GM12878 (cell line): Measurements from ENCODE around the gene TSHZ2. TPM values are rescaled to one million over a fixed set of nuclear protein-coding genes. Genes with fewer than 3 reads are reported as not detected.

Experiments used
- ATAC-seq: fragments of 200-7000 bp; cut with Tn5 transposase; 3 replicates; pipeline ENCODE4 v1.9.1; 2020; ENCODE audit warnings: mild to moderate bottlenecking, moderate library complexity
- BruUV-seq: library from RNA; stranded (reverse); fragments of 400-500 nt; replicated peaks from 2 replicates; lab custom pipeline; 2021; lab: Mats Ljungman, UMichigan
- CTCF ChIA-PET: fragments of 300-600 bp; sonication (Branson Sonifier 250); formaldehyde crosslinking; extraction: SDS; loops from one replicate; lab custom pipeline; 2021; ENCODE audit warnings: inconsistent platforms; lab: Yijun Ruan, JAX
- POLR2A ChIA-PET: fragments of 350-600 bp; formaldehyde crosslinking; extraction: SDS; loops from one replicate; lab custom pipeline; 2021; ENCODE audit warnings: inconsistent platforms; lab: Charles Lee
- RAD21 ChIA-PET: fragments of 300-600 bp; sonication (Branson Sonifier 250); formaldehyde crosslinking; loops from one replicate; lab custom pipeline; 2023; ENCODE audit warnings: antibody characterized with exemption; ENCODE audit not compliant: unreplicated experiment; lab: Charles Lee
- SMC1A ChIA-PET: fragments of 300-600 bp; sonication (Branson Sonifier 250); formaldehyde crosslinking; loops from one replicate; lab custom pipeline; 2023; ENCODE audit not compliant: unreplicated experiment, uncharacterized antibody; lab: Charles Lee
- DNase-seq: peaks from one replicate; pipeline ENCODE4 v3.0.0-alpha.2; 2011; ENCODE audit warnings: low read depth, low spot score
- FAIRE-seq: peaks from 3 replicates; lab custom pipeline; 2011; peaks lifted over from hg19 to GRCh38; lab: Jason Lieb, UNC
- H2AFZ ChIP-seq: 2 replicates; pipeline ENCODE4 v1.6.0; 2011; ENCODE audit warnings: low read depth, low read length, control low read depth; ENCODE audit not compliant: control insufficient read depth
- H3K27ac ChIP-seq: 2 replicates; pipeline ENCODE4 v1.5.1; 2011; ENCODE audit warnings: control low read depth; ENCODE audit not compliant: control insufficient read depth, insufficient read depth
- H3K27me3 ChIP-seq, 2 experiments: replicated peaks in 1 of 2; 2 replicates each; pipeline versions ENCODE4 v1.6.0 to v1.6.1; 2011; ENCODE audit warnings: low read length in 1 of 2; ENCODE audit not compliant: control insufficient read depth in 2 of 2, insufficient read depth in 2 of 2
- H3K36me3 ChIP-seq, 2 experiments: 2 replicates each; pipeline ENCODE4 v1.5.1; 2011; ENCODE audit warnings: low read length in 1 of 2; ENCODE audit not compliant: control insufficient read depth in 2 of 2, insufficient read depth in 2 of 2
- H3K4me1 ChIP-seq: 2 replicates; pipeline ENCODE4 v1.6.1; 2011; ENCODE audit warnings: mild to moderate bottlenecking, low read length, moderate library complexity, mixed read lengths; ENCODE audit not compliant: control insufficient read depth, insufficient read depth
- H3K4me2 ChIP-seq: 2 replicates; pipeline ENCODE4 v1.6.0; 2011; ENCODE audit warnings: control low read depth; ENCODE audit not compliant: control insufficient read depth, insufficient read depth
- H3K4me3 ChIP-seq: fragments of 200-600 bp; sonication (generic); 2 replicates; pipeline ENCODE4 v1.5.1; 2016
- H3K79me2 ChIP-seq: 2 replicates; pipeline ENCODE4 v1.6.0; 2011; ENCODE audit warnings: low read length; ENCODE audit not compliant: control insufficient read depth, insufficient read depth
- H3K9ac ChIP-seq: 2 replicates; pipeline ENCODE4 v1.8.0; 2011; ENCODE audit warnings: low read length, control low read depth, mixed read lengths; ENCODE audit not compliant: control insufficient read depth, insufficient read depth
- H3K9me3 ChIP-seq: replicated peaks from 3 replicates; pipeline ENCODE4 v1.5.1; 2011; ENCODE audit warnings: mild to moderate bottlenecking, low read length; ENCODE audit not compliant: control insufficient read depth, insufficient read depth
- H4K20me1 ChIP-seq: 2 replicates; pipeline ENCODE4 v1.6.0; 2011; ENCODE audit not compliant: control insufficient read depth, insufficient read depth
- BRCA1 ChIP-seq: IDR thresholded peaks from 2 replicates; pipeline ENCODE4 v1.6.1; 2011; ENCODE audit warnings: low read depth, low read length, improper control_type of control experiment
- CUX1 ChIP-seq: IDR thresholded peaks from 2 replicates; pipeline ENCODE4 v1.6.1; 2012; ENCODE audit warnings: improper control_type of control experiment, low read depth, low read length; ENCODE audit not compliant: insufficient replicate concordance
- FOXM1 ChIP-seq: IDR thresholded peaks from 2 replicates; pipeline ENCODE4 v1.6.1; 2012; ENCODE audit warnings: low read depth, mild to moderate bottlenecking, inconsistent platforms, low read length, moderate library complexity
- NR2C1 ChIP-seq: fragments of 450-650 bp; IDR thresholded peaks from 2 replicates; pipeline ENCODE4 v1.6.1; 2017; ENCODE audit warnings: antibody characterized with exemption, mild to moderate bottlenecking, moderate library complexity
- NRF1 ChIP-seq: conservative IDR thresholded peaks from 2 replicates; pipeline ENCODE4 v1.6.1; 2011; ENCODE audit warnings: mild to moderate bottlenecking, low read depth, low read length, improper control_type of control experiment
- RCOR1 ChIP-seq: conservative IDR thresholded peaks from 2 replicates; pipeline ENCODE4 v1.6.1; 2012; ENCODE audit warnings: low read depth, low read length, improper control_type of control experiment
- RELB ChIP-seq: fragments of 450-650 bp; IDR thresholded peaks from 2 replicates; pipeline ENCODE4 v1.6.1; 2017; ENCODE audit warnings: low read depth, mild to moderate bottlenecking, moderate library complexity
- ZBTB33 ChIP-seq: fragments of 450-650 bp; IDR thresholded peaks from 2 replicates; pipeline ENCODE4 v1.6.1; 2017; ENCODE audit warnings: mild to moderate bottlenecking
- ZNF217 ChIP-seq: fragments of 450-650 bp; IDR thresholded peaks from 2 replicates; pipeline ENCODE4 v1.6.1; 2017; ENCODE audit warnings: antibody characterized with exemption, mild to moderate bottlenecking
- WGBS: methylation state at CpG from one replicate; pipeline ENCODE4 v1.1.6; 2016; ENCODE audit warnings: low lambda C conversion rate; ENCODE audit not compliant: insufficient replicate concordance, insufficient coverage; ENCODE audit errors: missing lambda C conversion rate; 5-methylcytosine and 5-hydroxymethylcytosine counted together
- in situ Hi-C: fragments of 300-500 bp; cut with MboI; formaldehyde crosslinking; loops from 9 replicates; pipeline ENCODE4 v1.14.3; 2018; ENCODE audit warnings: mixed read lengths
- intact Hi-C: fragments of 100-400 bp; cut with micrococcal nuclease; formaldehyde crosslinking; loops from one replicate; pipeline ENCODE4 v1.14.2; 2022; ENCODE audit not compliant: unreplicated experiment
- polyA plus RNA-seq, 11 experiments: library from polyadenylated mRNA; depleted of rRNA in 4 of 11; unstranded in 6 of 11; stranded (reverse) in 5 of 11; fragments of >200 nt; fragmentation: Nextera tagmentation in 4 of 11; fragmentation: Illumina TruSeq in 1 of 11; extraction: Ambion mirVana in 4 of 11; extraction: Trizol in 1 of 11; gene quantifications; 1 replicate in 1 of 11; 2 replicates in 10 of 11; pipeline versions ENCODE4 v1.2.1 to v1.2.3, GENCODE V29; 2011 to 2016; ENCODE audit warnings: inconsistent platforms in 2 of 11, missing spikeins in 2 of 11, low read depth in 1 of 11
- total RNA-seq, 4 experiments: library from RNA; depleted of rRNA in 3 of 4; stranded (reverse); fragments of >200 nt in 3 of 4; fragmentation: Illumina TruSeq in 1 of 4; extraction: Trizol in 1 of 4; gene quantifications; 2 replicates each; pipeline versions ENCODE4 v1.2.1 to v1.2.3, GENCODE V29; 2013 to 2021

Gene TSHZ2
- total and polyA plus RNA-seq, 10 of the 15 experiments (the other 5 are each of a cell fraction or from before 2014, with no cell fraction given) = 0.01 to 0.86 (median 0.13) TPM; not detected in 2

- no peak overlapping the region for H3K4me2 ChIP-seq
- no peak overlapping the region for H2AFZ ChIP-seq
- DNase-seq (no peak), ATAC-seq (no peak), FAIRE-seq (no peak)
- RAD21 ChIA-PET = no interaction called here
- TF ChIP-seq NR2C1 (no peak), RCOR1 (no peak)
- POLR2A ChIA-PET = no interaction called here
- SMC1A ChIA-PET = no interaction called here
- no peaks in the 10 kb centered on the region for H3K4me1 ChIP-seq
- H3K9ac ChIP-seq = no peak overlapping the region
- CTCF ChIA-PET = interaction anchor here (0.6 kb wide), 1 partner anchor 567 kb away, joined by 3 read pairs; no protein-coding TSS in a partner anchor
- H4K20me1 ChIP-seq = no peaks in the 10 kb centered on the region
- no peaks in the 10 kb centered on the region for H3K36me3 ChIP-seq
- in situ Hi-C loops (no loop called here), intact Hi-C loops (no loop called here)
- 65% methylated on average over 8 of the region's 8 CpGs for WGBS
- H3K27me3 ChIP-seq = no peaks in the 10 kb centered on the region
- no TSS peak for BruUV-seq
- no peak overlapping the region for H3K27ac ChIP-seq
- no peaks in the 10 kb centered on the region for H3K79me2 ChIP-seq
- H3K9me3 ChIP-seq = no peaks in the 10 kb centered on the region
- no peak overlapping the region for H3K4me3 ChIP-seq
These were observed 411.8 kb downstream of the TSHZ2 start for GRCh38 chr20:53383916-53384315.

GRCh38 chr20:53384392-53384791, 412.2 kb downstream of the TSHZ2 start:
- Histone ChIP-seq H3K4me2 (no peak overlapping the region), H3K9ac (no peak overlapping the region), H2AFZ (no peak overlapping the region), H3K36me3 (no peaks in the 10 kb centered on the region), H3K79me2 (no peaks in the 10 kb centered on the region), H3K9me3 (no peaks in the 10 kb centered on the region), H3K4me1 (no peaks in the 10 kb centered on the region), H3K4me3 (no peak overlapping the region), H3K27me3 (no peaks in the 10 kb centered on the region), H3K27ac (no peak overlapping the region), H4K20me1 (no peaks in the 10 kb centered on the region)
- SMC1A ChIA-PET = no interaction called here
- no peak for FAIRE-seq
- ATAC-seq = no peak
- whole genome bisulfite sequencing = 51% methylated on average over 3 of the region's 3 CpGs
- CTCF ChIA-PET = interaction anchor here (0.6 kb wide), 1 partner anchor 566 kb away, joined by 3 read pairs; no protein-coding TSS in a partner anchor
- intact Hi-C loops (no loop called here), in situ Hi-C loops (no loop called here)
- BruUV-seq = no TSS peak
- no peak for DNase-seq
- RAD21 ChIA-PET = no interaction called here
- POLR2A ChIA-PET = no interaction called here
- no peak for TF ChIP-seq CUX1
- no peak for TF ChIP-seq ZNF217
- TF ChIP-seq BRCA1 = no peak
- TF ChIP-seq RELB = no peak
- no peak for TF ChIP-seq FOXM1
- TF ChIP-seq ZBTB33 = no peak
- no peak for TF ChIP-seq NRF1
